ENCODE results near the gene TMEM106B. TPM values are rescaled to one million over a fixed set of nuclear protein-coding genes. Genes with fewer than 3 reads are reported as not detected.

Gene TMEM106B
- total RNA-seq, 1 experiment from 2014 or later = 33.1 TPM

GRCh38 chr7:12173671-12174070 lies 37.4 kb upstream of the TMEM106B start:
- H3K27me3 ChIP-seq (ENCODE audit: insufficient read depth, low read length) = no peaks in the 10 kb centered on the region
- intact Hi-C loops (cut with micrococcal nuclease) = no loop called here
- no peak overlapping the region for H2AFZ ChIP-seq (ENCODE audit: low read depth, low read length, poor library complexity, severe bottlenecking)
- H3K9ac ChIP-seq (ENCODE audit: low read length) = no peak overlapping the region
- H4K20me1 ChIP-seq (ENCODE audit: insufficient read depth) = no peaks in the 10 kb centered on the region
- no peaks in the 10 kb centered on the region for H3K36me3 ChIP-seq (ENCODE audit: control insufficient read depth in 1 of 2, insufficient read depth in 2 of 2, low read length in 2 of 2)
- H3K4me1 ChIP-seq (ENCODE audit: control insufficient read depth in 1 of 2, insufficient read depth in 2 of 2, low read length in 2 of 2) = peaks cover 0 to 4% of the 10 kb centered on the region in 2 experiments; a peak in 1 of 4 replicates
- POLR2A ChIA-PET = no interaction called here
- ATAC-seq (no peak), DNase-seq (ENCODE audit: low read depth, low spot score) (no peak)
- TF ChIP-seq EZH2phosphoT487 (IDR thresholded peaks at IDR 0.05; ENCODE audit: borderline replicate concordance) = no peak
- TF ChIP-seq SIN3A (IDR thresholded peaks at IDR 0.05; ENCODE audit: low read depth) = no peak
- no peak for TF ChIP-seq ZBTB33 (IDR thresholded peaks at IDR 0.05; ENCODE audit: extremely low read depth, insufficient replicate concordance, low read length)
- no peak for TF ChIP-seq YY1 (IDR thresholded peaks at IDR 0.05; ENCODE audit: extremely low read depth, insufficient replicate concordance, low read depth, low read length)
- no peak for TF ChIP-seq POLR2AphosphoS5 (IDR thresholded peaks at IDR 0.05; ENCODE audit: low read depth, low read length)
- TF ChIP-seq JUND (IDR thresholded peaks at IDR 0.05) = no peak
- no peak for TF ChIP-seq EZH2 (IDR thresholded peaks at IDR 0.05)
- TF ChIP-seq MAX (IDR thresholded peaks at IDR 0.05) = no peak
- TF ChIP-seq POLR2A (IDR thresholded peaks at IDR 0.05; ENCODE audit: borderline replicate concordance, extremely low read depth, insufficient read depth, insufficient read length) = no peak
- TF ChIP-seq TCF7L2 (IDR thresholded peaks at IDR 0.05; ENCODE audit: borderline replicate concordance, extremely low read depth, insufficient read depth, insufficient read length) = no peak
- TF ChIP-seq CEBPB (IDR thresholded peaks at IDR 0.05; ENCODE audit: low read depth) = no peak
- no peak for TF ChIP-seq REST (IDR thresholded peaks at IDR 0.05; ENCODE audit: low read depth)
- no peak for TF ChIP-seq ZFX (IDR thresholded peaks at IDR 0.05)
- TF ChIP-seq EGR1 (IDR thresholded peaks at IDR 0.05; ENCODE audit: low read depth) = no peak
- no peak for TF ChIP-seq SRF (IDR thresholded peaks at IDR 0.05; ENCODE audit: low read depth)
- TF ChIP-seq FOSL1 (IDR thresholded peaks at IDR 0.05; ENCODE audit: low read depth) = no peak
- TF ChIP-seq RAD21 (IDR thresholded peaks at IDR 0.05; ENCODE audit: low read depth) = no peak
- no peak overlapping the region for H3K4me3 ChIP-seq (replicated peaks in 1 of 2; ENCODE audit: low read depth in 1 of 2, low read length in 2 of 2)
- BruUV-seq (replicated peaks) = no TSS peak
- H3K4me2 ChIP-seq (ENCODE audit: low read length) = no peak overlapping the region
- RAD21 ChIA-PET (ENCODE audit: low non-redundant PET in 1 of 2, low total read pairs in 2 of 2, uncharacterized antibody in 2 of 2, unreplicated experiment in 2 of 2) = no interaction called here
- CTCF ChIA-PET = no interaction called here
- no peaks in the 10 kb centered on the region for H3K9me2 ChIP-seq (ENCODE audit: insufficient read depth)
- no peaks in the 10 kb centered on the region for H3K79me2 ChIP-seq (ENCODE audit: insufficient read depth, low read length)
- no peaks in the 10 kb centered on the region for H3K9me3 ChIP-seq (ENCODE audit: control insufficient read depth in 1 of 2, insufficient read depth in 1 of 2, low read depth in 1 of 2, low read length in 2 of 2)
- H3K27ac ChIP-seq (ENCODE audit: low read depth, low read length) = no peak overlapping the region

Measured in HCT116 (cell line).